RWPE1 (cell line): Measurements from ENCODE around the gene SF3B2.
"Not testable (repeated sequence)": the region's sequence is repeated elsewhere in the genome, so short reads cannot be mapped to it uniquely, and the experiment has no call there.

Experiments used
- CTCF ChIA-PET: fragments of 350-600 bp; sonication (Branson Sonifier 250); formaldehyde crosslinking; extraction: SDS; loops from one replicate; lab custom pipeline; 2021; lab: Yijun Ruan, JAX
- POLR2A ChIA-PET: fragments of 400-600 bp; formaldehyde crosslinking; extraction: SDS; loops from one replicate; lab custom pipeline; 2020; ENCODE audit warnings: antibody characterized with exemption; ENCODE audit not compliant: low non-redundant PET; lab: Yijun Ruan, JAX
- DNase-seq: peaks from one replicate; pipeline ENCODE4 v3.0.0; 2012; ENCODE audit warnings: low spot score
- H3K27ac ChIP-seq: fragments of 450-650 bp; 2 replicates; pipeline ENCODE4 v1.5.1; 2017
- TF ChIP-seq, protein P1 (sequence below): fragments of 450-650 bp; conservative IDR thresholded peaks from 2 replicates; pipeline ENCODE4 v1.5.1; 2017; ENCODE audit warnings: low read depth, mild to moderate bottlenecking

Gene SF3B2

DNA sequence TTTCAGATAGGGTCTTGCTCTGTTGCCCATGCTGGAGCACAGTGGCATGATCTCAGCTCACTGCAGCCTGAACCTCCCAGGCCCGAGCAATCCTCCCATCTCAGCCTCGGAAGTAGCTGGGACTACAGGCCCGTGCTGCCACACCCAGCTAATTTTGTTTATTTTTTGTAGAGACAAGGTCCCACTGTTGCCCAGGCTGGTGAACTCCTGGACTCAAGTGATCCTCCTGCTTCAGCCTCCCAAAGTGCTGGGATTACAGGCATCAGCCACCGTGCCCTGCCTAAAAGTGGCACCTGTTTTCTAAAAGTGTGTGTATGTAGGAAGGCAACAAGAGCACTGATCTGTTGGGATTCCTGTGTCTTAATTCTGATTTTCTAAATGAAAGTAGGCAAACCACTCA, 38.1 kb downstream of the SF3B2 start:
- ChIA-PET CTCF (no interaction called here), POLR2A (no interaction called here)
- TF ChIP-seq, protein P1, sequence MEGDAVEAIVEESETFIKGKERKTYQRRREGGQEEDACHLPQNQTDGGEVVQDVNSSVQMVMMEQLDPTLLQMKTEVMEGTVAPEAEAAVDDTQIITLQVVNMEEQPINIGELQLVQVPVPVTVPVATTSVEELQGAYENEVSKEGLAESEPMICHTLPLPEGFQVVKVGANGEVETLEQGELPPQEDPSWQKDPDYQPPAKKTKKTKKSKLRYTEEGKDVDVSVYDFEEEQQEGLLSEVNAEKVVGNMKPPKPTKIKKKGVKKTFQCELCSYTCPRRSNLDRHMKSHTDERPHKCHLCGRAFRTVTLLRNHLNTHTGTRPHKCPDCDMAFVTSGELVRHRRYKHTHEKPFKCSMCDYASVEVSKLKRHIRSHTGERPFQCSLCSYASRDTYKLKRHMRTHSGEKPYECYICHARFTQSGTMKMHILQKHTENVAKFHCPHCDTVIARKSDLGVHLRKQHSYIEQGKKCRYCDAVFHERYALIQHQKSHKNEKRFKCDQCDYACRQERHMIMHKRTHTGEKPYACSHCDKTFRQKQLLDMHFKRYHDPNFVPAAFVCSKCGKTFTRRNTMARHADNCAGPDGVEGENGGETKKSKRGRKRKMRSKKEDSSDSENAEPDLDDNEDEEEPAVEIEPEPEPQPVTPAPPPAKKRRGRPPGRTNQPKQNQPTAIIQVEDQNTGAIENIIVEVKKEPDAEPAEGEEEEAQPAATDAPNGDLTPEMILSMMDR: no peak
- DNase-seq: no peak
- H3K27ac ChIP-seq: no peak overlapping the region

DNA sequence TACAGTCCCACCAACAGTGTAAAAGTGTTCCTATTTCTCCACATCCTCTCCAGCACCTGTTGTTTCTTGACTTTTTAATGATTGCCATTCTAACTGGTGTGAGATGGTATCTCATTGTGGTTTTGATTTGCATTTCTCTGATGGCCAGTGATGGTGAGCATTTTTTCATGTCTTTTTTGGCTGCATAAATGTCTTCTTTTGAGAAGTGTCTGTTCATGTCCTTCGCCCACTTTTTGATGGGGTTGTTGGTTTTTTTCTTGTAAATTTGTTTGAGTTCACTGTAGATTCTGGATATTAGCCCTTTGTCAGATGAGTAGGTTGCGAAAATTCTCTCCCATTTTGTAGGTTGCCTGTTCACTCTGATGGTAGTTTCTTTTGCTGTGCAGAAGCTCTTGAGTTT, 40.0 kb downstream of the SF3B2 start:
- H3K27ac ChIP-seq, CTCF ChIA-PET, DNase-seq, POLR2A ChIA-PET: not testable (repeated sequence)

DNA sequence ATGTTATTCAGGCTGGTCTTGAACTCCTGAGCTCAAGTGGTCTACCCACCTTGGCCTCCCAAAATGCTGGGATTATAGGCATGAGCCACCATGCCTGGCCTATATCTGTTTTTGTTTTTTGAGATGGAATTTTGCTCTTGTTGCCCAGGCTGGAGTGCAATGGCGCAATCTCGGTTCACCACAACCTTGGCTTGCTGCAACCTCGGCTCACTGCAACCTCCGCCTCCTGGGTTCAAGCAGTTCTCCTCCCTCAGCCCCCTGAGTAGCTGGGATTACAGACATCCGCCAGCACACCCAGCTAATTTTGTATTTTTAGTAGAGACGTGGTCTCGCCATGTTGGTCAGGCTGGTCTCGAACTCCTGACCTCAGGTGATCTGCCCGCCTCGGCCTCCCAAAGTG, 47.6 kb downstream of the SF3B2 start:
- DNase-seq, H3K27ac ChIP-seq, POLR2A ChIA-PET: not testable (repeated sequence)
- CTCF ChIA-PET: interaction anchor here (0.7 kb wide), 2 partner anchors 69 to 79 kb away, joined by 3 to 4 read pairs; no protein-coding TSS in a partner anchor

DNA sequence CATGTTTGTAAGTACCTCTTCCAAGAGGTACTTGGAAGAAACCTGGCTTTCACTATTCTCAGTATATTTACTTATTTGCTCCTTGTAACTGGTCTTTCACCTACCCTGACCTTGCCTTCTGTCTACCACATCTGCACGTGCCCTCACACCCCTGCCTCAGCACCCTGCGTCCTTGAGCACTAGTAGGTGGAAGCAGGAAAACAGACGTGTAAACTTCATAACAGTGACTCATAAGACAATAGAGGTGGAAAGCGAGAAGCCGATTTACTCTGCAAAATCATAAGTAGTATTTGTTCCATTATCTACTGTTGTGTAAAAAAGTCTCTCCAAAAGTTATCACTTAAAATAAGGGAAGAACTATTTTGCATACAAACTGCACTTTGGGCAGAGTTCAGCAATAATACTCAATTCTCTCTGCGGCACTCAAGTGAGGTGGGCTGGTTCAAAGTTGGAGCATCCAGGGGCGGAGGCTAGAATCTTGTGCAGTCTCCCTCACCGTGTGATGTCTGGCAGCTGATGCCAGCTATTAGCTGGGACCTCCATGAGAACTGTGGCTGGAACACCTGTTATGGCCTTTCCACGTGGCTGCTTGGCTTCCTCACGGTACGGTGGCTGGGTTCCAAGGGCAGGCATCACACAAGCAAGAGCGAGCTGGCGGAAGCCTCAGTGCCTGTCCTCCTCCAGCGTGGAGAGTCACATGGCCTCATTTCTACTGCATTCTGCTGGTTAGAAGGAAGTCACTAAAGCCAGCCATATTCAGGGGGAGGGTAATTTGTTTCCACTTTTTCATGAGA, 48.3 kb downstream of the SF3B2 start:
- TF ChIP-seq, protein P1: no peak
- 0 out of 2 replicates have a peak overlapping the region, but pooled peaks have one; percentile 33 for H3K27ac ChIP-seq
- CTCF ChIA-PET: no interaction called here
- DNase-seq: no peak
- POLR2A ChIA-PET: no interaction called here

DNA sequence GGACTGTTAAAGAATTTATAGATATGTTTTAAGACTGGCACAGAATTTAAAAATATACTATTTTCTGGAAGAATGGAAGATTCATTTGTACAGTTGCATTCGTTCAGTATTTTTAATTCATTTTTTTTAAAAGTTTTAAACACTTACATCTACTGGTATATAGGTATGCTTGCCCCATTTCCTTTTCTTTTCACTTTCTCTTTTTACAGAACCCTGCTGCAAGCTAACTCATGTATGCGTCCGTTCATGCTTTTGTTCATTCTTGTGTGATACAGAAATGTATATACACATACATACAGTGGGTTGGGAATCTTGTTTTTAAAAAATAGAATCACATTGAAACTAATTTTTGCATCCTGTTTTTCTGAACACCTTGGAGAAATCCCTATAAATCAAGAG, 48.9 kb downstream of the SF3B2 start:
- TF ChIP-seq, protein P1: no peak

DNA sequence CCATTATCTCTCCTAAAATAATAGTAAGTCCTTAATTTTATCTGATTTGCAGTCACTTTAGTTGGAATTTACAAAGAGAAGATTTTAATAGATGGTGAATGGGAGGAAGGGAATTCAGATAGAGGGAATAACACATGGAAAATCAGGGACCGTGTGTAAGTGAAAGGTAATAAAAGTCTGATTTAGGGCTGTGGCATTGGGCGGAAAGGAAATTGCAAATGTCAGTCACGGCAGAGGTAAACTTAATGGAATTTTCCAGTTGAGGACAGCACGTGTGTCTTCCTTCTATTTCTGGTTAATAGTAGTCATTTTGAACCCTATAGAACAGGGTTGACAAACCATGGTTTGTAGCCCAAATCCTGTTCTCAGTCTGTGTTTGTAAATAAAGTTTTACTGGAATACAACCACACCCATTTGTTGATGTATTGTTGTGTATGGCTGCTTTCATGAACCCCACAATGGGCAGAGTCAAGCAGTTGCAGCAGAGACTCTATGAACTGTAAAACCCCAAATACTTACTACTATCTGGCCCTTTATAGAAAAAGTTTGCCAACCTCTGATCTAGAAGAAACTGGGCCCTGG, 52.0 kb downstream of the SF3B2 start:
- no peak overlapping the region for H3K27ac ChIP-seq
- TF ChIP-seq, protein P1: no peak
- POLR2A ChIA-PET: no interaction called here
- CTCF ChIA-PET: no interaction called here
- no peak for DNase-seq

More for the DNA sequence above, 48.9 kb downstream of the SF3B2 start:
- H3K27ac ChIP-seq: no peak overlapping the region
- POLR2A ChIA-PET: no interaction called here
- DNase-seq: no peak
- CTCF ChIA-PET: no interaction called here

DNA sequence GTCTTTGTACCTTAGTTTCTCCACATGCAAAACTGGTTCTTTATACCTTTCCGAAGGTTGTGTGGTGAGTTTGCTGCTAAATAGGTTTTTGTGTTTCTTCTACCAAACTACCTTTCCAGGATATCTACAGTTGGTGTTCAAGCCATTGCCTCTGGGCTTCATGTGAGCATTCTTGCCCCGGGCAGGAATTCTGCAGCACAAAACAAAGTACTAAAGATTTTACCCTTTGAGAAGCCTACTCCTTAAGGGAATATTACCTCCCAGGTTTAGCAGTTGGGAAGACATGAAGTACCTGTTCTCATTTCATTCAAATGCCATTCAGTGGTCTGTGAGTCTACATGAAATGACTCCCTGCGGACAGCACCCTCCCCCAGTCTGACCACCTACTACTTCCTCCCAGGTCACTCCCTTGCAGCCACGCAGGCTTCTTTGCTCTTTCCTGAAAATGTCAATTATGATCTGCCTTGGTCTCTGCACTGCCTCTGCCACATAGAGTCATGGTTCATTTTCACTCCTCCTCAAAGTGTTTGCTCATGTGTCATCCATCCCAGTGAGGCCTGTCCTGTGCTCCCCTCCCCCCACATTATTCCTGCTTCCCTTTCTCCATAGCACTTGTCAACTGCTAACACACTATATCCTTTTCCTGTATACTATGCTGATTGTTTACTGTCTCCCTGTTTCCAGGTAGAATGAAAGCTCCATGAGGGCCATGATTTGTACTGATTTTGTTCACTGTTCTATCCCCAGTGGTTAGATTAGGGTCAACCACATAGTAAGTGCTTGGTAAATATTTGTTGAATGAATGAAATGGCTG, 54.8 kb downstream of the SF3B2 start:
- POLR2A ChIA-PET: no interaction called here
- TF ChIP-seq, protein P1: no peak
- H3K27ac ChIP-seq: no peak overlapping the region
- DNase-seq: no peak
- CTCF ChIA-PET: no interaction called here
